Measurements from ENCODE around the gene LRFN5. TPM values are rescaled to one million over a fixed set of nuclear protein-coding genes. Genes with fewer than 3 reads are reported as not detected.
"Not testable (repeated sequence)": the region's sequence is repeated elsewhere in the genome, so short reads cannot be mapped to it uniquely, and the experiment has no call there.

Gene LRFN5
- total RNA-seq, 1 experiment from 2014 or later = 0.29 TPM

- no peak for DNase-seq (ENCODE audit: low spot score)
Measured at GRCh38 chr14:41636492-41637392, 30.1 kb downstream of the LRFN5 start.

GRCh38 chr14:41641690-41642089 is 35.0 kb downstream of the LRFN5 start:
- DNase-seq (ENCODE audit: low spot score) = no peak

GRCh38 chr14:41642367-41642766 is 35.7 kb downstream of the LRFN5 start:
- no peak for DNase-seq (ENCODE audit: low spot score)

GRCh38 chr14:41642789-41643188 is 36.1 kb downstream of the LRFN5 start:
- no peak for DNase-seq (ENCODE audit: low spot score)

GRCh38 chr14:41644606-41645005 is 37.9 kb downstream of the LRFN5 start:
- DNase-seq (ENCODE audit: low spot score) = no peak

- no peak for DNase-seq (ENCODE audit: low spot score)
Measured at GRCh38 chr14:41650802-41651201, 44.1 kb downstream of the LRFN5 start.

GRCh38 chr14:41654196-41654595 is 47.5 kb downstream of the LRFN5 start:
- DNase-seq (ENCODE audit: low spot score) = no peak

GRCh38 chr14:41662780-41663472 is 56.2 kb downstream of the LRFN5 start:
- no peak for DNase-seq (ENCODE audit: low spot score)

GRCh38 chr14:41663473-41663850 is 56.8 kb downstream of the LRFN5 start:
- DNase-seq (ENCODE audit: low spot score) = no peak

GRCh38 chr14:41666301-41666700 is 59.6 kb downstream of the LRFN5 start:
- DNase-seq (ENCODE audit: low spot score) = no peak

- no peak for DNase-seq (ENCODE audit: low spot score)
Measured at GRCh38 chr14:41668356-41668755, 61.7 kb downstream of the LRFN5 start.

GRCh38 chr14:41673601-41674000 is 66.9 kb downstream of the LRFN5 start:
- not testable (repeated sequence) for DNase-seq (ENCODE audit: low spot score)

GRCh38 chr14:41674511-41674971 is 67.9 kb downstream of the LRFN5 start:
- not testable (repeated sequence) for DNase-seq (ENCODE audit: low spot score)

GRCh38 chr14:41699486-41699885 is 92.8 kb downstream of the LRFN5 start:
- no peak for DNase-seq (ENCODE audit: low spot score)

GRCh38 chr14:41718477-41719166 is 111.9 kb downstream of the LRFN5 start:
- no peak for DNase-seq (ENCODE audit: low spot score)

- DNase-seq (ENCODE audit: low spot score) = no peak
Measured at GRCh38 chr14:41739203-41739602, 132.5 kb downstream of the LRFN5 start.

GRCh38 chr14:41743140-41743539 is 136.5 kb downstream of the LRFN5 start:
- no peak for DNase-seq (ENCODE audit: low spot score)

GRCh38 chr14:41749429-41749828 is 142.8 kb downstream of the LRFN5 start:
- DNase-seq (ENCODE audit: low spot score) = peak; percentile 74

GRCh38 chr14:41750575-41750974 is 143.9 kb downstream of the LRFN5 start:
- DNase-seq (ENCODE audit: low spot score) = not testable (repeated sequence)

GRCh38 chr14:41758011-41758665 is 151.5 kb downstream of the LRFN5 start:
- DNase-seq (ENCODE audit: low spot score) = no peak

GRCh38 chr14:41761204-41761603 is 154.5 kb downstream of the LRFN5 start:
- no peak for DNase-seq (ENCODE audit: low spot score)

- no peak for DNase-seq (ENCODE audit: low spot score)
Measured at GRCh38 chr14:41766772-41767171, 160.1 kb downstream of the LRFN5 start.

All from H4 (cell line).